ENCODE results near the gene CYP2J2.

CYP2J2 gene

DNA sequence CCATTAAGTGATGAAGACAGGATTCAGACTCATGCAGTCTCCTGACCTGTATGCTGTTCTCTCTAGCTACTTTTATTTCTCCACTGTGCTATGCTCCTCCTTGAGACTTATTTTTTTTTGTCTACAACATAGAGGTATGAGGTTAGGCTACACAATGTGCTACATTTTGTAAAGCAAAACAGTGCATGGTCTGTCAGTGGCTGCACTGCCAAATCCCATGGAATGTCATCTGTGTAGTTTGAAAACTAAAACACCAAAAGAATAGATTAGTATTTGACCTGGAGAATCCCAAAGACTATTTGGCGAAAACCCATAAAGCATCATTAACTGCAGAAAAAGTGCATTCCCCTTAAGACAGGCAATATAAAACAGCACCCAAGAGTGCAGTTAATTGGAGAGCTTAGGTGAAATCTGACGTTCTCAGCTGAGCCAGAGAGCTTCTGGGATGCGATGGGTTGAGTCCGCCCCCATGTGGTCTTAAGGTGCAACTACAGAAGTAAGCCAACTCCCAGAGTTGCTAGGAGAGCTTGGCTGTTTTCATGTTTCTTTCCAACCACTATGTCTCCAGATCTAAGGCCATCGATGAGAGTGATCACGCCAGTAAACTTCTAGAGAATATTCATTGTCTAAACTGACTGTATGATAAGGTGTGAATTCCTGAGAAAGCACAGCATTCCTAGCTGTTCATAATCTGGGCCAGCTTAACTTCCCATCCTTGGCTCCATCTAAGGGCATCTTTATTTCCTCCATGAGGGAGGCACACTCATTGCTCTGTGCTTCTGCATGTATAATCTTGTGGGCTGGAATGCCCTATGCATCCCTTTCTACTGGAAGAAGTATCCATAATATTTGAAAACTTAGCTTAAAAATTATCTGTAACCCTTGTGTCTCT is 20.7 kb upstream of the CYP2J2 start:
- Mint-ChIP-seq H3K9me3 (no peaks in the 10 kb centered on the region), H3K4me1 (no peaks in the 10 kb centered on the region), H3K36me3 (ENCODE audit: low read depth) (no peaks in the 10 kb centered on the region), H3K27ac (no peak overlapping the region), H3K4me3 (no peak overlapping the region), H3K27me3 (ENCODE audit: low read depth) (no peaks in the 10 kb centered on the region)
- TF ChIP-seq, protein P1, sequence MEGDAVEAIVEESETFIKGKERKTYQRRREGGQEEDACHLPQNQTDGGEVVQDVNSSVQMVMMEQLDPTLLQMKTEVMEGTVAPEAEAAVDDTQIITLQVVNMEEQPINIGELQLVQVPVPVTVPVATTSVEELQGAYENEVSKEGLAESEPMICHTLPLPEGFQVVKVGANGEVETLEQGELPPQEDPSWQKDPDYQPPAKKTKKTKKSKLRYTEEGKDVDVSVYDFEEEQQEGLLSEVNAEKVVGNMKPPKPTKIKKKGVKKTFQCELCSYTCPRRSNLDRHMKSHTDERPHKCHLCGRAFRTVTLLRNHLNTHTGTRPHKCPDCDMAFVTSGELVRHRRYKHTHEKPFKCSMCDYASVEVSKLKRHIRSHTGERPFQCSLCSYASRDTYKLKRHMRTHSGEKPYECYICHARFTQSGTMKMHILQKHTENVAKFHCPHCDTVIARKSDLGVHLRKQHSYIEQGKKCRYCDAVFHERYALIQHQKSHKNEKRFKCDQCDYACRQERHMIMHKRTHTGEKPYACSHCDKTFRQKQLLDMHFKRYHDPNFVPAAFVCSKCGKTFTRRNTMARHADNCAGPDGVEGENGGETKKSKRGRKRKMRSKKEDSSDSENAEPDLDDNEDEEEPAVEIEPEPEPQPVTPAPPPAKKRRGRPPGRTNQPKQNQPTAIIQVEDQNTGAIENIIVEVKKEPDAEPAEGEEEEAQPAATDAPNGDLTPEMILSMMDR (IDR thresholded peaks at IDR 0.05; ENCODE audit: unreplicated experiment in 3 of 3), result peak; percentile 89 to 96 (median 92)

DNA sequence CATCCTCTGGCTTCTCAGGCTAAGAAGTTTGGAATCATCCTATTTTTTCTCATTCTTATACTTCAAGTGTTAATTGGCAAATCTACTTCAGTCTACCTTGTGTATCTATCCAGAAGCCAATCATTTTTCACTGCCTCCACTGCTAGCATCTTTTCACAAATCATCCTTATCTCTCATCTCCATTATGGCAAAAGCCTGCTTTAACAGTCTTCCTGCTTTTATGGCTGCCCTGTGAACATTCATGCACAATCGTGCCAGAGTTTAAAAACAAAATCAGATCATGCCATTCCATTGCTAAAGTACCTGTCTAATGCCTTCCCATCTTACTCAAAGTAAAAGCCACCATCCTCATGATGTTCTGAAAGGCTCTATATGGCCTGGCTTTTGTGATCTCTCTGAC is 19.2 kb upstream of the CYP2J2 start:
- H3K4me1 Mint-ChIP-seq, result no peaks in the 10 kb centered on the region
- no peaks in the 10 kb centered on the region for H3K36me3 Mint-ChIP-seq (ENCODE audit: low read depth)
- H3K27ac Mint-ChIP-seq, result no peak overlapping the region
- H3K4me3 Mint-ChIP-seq, result no peak overlapping the region
- TF ChIP-seq, protein P1 (IDR thresholded peaks at IDR 0.05; ENCODE audit: unreplicated experiment in 3 of 3), result no peak
- H3K9me3 Mint-ChIP-seq, result no peaks in the 10 kb centered on the region
- H3K27me3 Mint-ChIP-seq (ENCODE audit: low read depth), result no peaks in the 10 kb centered on the region

DNA sequence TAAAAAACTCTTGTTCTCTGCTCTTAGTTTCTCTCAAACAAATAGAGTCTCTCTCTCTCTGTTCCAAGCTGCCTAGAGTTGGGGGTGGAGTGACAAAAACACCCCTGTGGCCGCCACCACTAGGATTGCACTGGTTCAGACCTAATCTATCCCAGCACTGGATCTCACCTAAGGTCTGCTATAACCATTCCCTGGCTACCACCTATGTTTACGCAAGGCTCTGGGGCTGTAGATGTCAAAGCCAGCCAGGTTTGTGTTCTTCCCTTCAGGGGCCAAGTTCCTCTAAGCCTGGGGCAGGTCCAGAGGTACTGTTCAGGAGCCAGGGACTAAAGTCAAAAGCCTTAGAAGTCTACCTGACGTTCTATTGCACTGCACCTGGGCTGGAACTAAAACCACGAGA is 12.8 kb upstream of the CYP2J2 start:
- H3K9me3 Mint-ChIP-seq, result peaks cover 10% of the 10 kb centered on the region
- H3K4me1 Mint-ChIP-seq, result no peaks in the 10 kb centered on the region
- TF ChIP-seq, protein P1 (IDR thresholded peaks at IDR 0.05; ENCODE audit: unreplicated experiment in 3 of 3), result no peak
- no peak overlapping the region for H3K4me3 Mint-ChIP-seq
- peaks cover 4% of the 10 kb centered on the region for H3K27me3 Mint-ChIP-seq (ENCODE audit: low read depth)
- H3K27ac Mint-ChIP-seq, result no peak overlapping the region
- no peaks in the 10 kb centered on the region for H3K36me3 Mint-ChIP-seq (ENCODE audit: low read depth)

- no peak overlapping the region for H3K27ac Mint-ChIP-seq
- TF ChIP-seq, protein P1 (IDR thresholded peaks at IDR 0.05; ENCODE audit: unreplicated experiment in 3 of 3), result no peak
- no peaks in the 10 kb centered on the region for H3K4me1 Mint-ChIP-seq
- H3K9me3 Mint-ChIP-seq, result peaks cover 10% of the 10 kb centered on the region
- peaks cover 9% of the 10 kb centered on the region for H3K27me3 Mint-ChIP-seq (ENCODE audit: low read depth)
- H3K4me3 Mint-ChIP-seq, result no peak overlapping the region
- H3K36me3 Mint-ChIP-seq (ENCODE audit: low read depth), result no peaks in the 10 kb centered on the region
Measured at GRCh38 chr1:59937636-59938210, 11.2 kb upstream of the CYP2J2 start.

- peaks cover 10% of the 10 kb centered on the region for H3K9me3 Mint-ChIP-seq
- H3K4me3 Mint-ChIP-seq, result no peak overlapping the region
- H3K27ac Mint-ChIP-seq, result no peak overlapping the region
- H3K4me1 Mint-ChIP-seq, result no peaks in the 10 kb centered on the region
- H3K36me3 Mint-ChIP-seq (ENCODE audit: low read depth), result no peaks in the 10 kb centered on the region
- peaks cover 9% of the 10 kb centered on the region for H3K27me3 Mint-ChIP-seq (ENCODE audit: low read depth)
- TF ChIP-seq, protein P1 (IDR thresholded peaks at IDR 0.05; ENCODE audit: unreplicated experiment in 3 of 3), result no peak
Measured at GRCh38 chr1:59936358-59936821, 9.8 kb upstream of the CYP2J2 start.

All from nephron (organoid).